ENCODE measurements around the gene DNAJC12.
A peak's percentile ranks its signal among the peaks of the same experiment; 100 is the strongest.
"Not testable (repeated sequence)": the region's sequence is repeated elsewhere in the genome, so short reads cannot be mapped to it uniquely, and the experiment has no call there.

Gene DNAJC12

DNA sequence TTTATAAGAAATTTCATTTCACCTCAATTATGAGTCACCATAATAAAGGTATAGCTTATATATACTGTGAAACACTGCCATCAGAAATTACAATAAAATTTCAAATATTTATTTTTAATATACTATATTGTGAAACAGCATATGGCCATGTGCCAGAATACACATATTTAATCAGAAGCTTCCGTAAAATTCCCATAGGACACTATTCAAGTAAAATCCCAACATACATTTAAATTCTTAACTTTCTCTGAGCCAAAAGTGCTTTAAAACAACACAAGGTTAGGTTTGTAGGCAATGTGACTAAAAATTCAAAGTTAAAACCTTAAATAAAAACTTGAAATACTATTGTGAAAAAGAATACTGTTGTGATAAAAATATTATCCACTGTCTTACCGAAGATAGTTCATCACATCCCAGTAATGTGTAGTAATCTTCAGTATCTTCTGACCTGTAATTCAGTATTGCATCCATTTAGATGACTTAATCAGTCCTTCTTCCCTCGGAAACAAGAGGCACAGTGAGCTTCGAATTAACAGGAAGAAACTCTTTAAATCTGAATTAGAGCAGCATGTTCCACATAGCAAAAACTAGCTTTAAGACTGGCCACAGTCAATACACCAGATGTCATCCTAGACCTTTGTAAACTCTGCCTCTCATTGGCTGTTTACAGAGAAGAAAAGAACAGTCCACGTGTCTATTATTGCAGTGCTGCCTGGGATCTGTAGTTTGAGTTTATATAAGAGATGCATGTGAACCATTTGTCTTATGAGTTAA, at the start of gene DNAJC12:
DNAJC12 (minus strand) TSS at position 648 of the 774 bp plus-strand sequence; CDS start at position 471, 177 bp downstream.
- DNase-seq: peak; percentile 44

DNA sequence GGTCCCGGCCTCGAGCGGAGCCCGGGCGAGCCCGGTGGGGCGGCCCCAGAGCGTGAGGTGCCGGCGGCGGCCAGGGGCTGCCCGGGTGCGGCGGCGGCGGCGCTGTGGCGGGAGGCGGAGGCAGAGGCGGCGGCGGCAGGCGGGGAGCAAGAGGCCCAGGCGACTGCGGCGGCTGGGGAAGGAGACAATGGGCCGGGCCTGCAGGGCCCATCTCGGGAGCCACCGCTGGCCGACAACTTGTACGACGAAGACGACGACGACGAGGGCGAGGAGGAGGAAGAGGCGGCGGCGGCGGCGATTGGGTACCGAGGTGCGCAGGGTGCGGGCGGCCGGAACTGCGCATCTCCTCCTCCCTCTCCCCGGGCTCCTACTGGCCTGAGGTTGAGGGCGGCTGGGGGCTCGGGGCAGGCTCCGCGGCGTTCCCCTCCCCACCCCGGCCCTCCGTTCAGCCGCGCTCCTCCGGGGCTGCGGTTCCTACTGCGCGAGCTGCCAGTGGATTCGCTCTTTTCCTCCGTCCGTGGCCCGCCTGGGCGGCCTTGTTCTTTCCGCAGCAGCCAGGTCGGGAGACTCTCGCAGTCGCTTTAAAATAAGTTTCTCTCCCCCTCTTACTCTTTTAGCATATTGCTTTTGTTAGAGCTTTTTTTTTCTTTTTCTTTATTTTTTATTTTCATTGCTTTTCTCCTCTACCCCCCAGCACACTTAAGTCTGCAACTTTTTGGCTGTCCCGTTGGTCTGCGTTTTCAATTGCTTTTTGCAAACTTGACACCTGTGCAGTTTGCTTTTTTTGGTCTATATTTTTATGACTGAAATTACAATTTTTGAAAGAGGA, 47.1 kb upstream of the DNAJC12 start:
- peak; percentile 83 for DNase-seq

DNA sequence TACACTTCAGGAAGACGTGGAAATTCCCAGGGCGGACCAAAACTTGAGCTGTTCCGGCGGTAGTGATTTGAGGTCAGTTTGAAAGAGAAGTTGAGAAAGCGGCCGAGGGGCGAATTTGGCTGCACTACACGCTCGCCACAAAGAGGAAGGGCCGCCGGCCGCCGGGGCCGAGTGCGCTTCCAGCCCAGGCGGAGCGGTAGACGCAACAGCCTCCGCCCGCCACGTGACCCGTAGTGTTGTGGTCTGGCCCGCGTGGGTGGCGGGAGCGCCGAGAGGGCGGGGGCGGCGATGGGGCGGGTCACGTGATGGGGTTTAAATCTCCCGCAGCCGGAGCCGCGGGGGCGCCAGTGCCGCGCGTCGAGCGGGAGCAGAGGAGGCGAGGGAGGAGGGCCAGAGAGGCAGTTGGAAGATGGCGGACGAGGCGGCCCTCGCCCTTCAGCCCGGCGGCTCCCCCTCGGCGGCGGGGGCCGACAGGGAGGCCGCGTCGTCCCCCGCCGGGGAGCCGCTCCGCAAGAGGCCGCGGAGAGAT, 46.4 kb upstream of the DNAJC12 start, which contains the start of gene SIRT1:
SIRT1 (plus strand) TSS at position 344 of the 529 bp plus-strand sequence; CDS start at position 410, 66 bp downstream.
- peak; percentile 92 for DNase-seq

DNA sequence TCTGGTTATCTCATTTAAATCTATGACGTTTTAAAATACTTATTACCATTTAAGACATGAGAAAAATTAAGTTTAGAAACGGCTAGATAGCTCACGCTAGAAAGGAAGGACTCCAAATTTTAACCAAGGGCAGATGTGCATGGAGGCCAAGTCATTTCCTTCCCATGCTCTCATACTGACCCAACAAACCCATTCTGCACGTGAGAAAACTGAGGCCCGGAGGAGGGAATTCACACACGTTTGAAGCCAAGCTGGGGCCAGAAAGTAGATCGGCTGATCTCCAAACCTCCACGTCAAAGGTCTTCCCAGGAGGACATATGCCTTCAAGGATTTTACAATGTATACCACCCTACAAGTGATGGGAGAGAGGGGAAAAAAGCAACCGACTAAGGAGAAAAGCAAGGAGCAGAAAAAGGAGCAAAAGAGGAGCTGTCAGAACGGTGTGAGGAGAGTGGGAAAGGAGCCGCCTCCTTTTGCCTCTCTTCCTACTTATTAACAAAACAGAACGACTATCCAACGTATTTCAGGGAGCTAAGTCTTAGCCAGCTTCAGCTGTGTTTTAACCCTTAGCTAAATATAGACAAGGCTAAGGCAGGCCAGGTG, 45.8 kb upstream of the DNAJC12 start:
- DNase-seq: no peak

DNA sequence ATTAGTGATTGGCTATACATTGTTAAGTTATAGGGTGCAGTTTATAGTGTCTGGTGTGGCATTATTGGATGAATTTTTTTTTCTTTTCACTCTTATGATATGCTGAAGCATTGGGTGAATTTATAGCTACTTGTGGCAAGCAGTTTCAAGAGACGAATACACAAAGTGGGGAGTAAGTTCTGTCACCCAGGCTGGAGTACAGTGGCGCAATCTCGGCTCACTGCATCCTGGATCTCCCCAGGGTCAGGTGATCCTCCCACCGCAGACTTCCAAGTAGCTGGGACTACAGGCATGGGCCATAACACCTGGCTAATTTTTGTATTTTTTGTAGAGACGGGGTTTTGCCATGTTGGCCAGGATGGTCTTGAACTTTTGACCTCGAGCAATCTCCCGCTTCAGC, 40.1 kb upstream of the DNAJC12 start:
- no peak for DNase-seq

DNA sequence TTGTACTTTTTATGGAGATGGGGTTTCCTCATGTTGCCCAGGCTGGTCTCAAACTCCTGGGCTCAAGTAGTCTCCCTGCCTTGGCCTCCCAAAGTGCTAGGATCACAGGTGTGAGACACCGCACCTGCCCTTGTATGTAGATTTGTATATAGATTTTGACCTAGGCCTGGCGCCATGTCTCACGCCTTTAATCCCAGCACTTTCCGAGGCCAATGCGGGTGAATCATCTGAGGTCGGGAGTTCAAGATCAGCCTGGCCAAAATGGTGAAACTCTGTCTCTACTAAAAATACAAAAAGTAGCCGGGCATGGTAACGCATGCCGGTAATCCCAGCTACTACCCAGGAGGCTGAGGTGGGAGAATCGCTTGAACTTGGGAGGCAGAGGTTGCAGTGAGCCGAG, 39.4 kb upstream of the DNAJC12 start:
- not testable (repeated sequence) for DNase-seq

DNA sequence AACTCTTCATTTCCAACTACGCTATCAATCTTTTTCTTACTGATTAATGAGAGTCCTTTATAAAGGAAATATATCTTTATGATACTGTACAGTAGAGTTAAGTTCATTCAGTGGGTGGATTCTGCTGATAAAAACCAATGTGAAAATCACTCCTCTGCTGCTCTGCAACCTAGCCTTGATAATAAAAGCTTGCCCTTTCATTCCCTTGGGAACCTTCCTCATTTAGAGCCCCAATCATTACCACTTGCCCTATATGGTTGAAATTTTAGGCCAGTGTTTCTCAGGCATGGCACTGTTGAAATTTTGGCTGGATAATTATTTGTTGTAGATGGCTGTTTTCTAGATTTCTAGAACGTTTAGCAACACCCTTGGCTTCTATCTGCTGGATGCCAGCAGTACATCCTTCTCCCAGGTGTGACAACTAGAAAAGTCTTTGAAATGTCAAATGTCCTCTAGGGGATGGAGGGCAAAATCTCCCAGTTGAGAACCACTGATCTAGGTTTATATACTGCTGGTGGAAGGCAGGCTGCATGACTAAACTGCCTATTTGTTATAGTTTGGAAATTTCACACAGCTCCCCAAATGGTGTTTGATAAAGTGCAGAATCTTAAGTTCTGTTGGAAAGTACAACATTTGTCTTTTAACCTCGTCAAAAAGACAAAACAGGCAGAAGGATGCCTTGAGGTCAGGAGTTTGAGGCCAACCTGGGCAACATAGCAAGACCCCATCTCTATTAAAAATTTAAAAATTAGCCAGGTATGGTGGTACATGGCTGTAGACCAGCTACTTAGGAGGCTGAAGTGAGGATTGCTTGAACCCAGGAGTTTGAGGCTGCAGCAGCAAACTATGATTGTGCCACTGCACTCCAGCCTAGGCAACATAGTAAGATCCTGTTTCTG, 37.6 kb upstream of the DNAJC12 start:
- no peak for DNase-seq

DNA sequence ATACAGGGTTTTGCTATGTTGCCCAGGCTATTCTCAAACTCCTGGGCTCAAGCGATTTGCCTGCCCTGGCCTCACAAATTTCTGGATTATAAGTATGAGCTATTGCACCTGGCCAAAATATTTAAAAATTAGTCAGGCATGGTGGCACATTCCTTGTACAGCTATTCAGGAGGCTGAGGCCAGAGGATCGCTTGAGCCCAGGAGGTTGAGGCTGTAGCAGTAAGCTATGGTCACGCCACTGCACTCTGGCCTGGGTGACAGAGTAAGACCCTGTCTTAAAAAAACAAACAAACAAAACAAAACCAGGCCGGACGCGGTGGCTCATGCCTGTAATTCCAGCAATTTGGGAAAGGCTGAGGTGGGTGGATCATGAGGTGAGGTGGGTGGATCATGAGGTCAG, 32.0 kb upstream of the DNAJC12 start:
- DNase-seq: no peak

DNA sequence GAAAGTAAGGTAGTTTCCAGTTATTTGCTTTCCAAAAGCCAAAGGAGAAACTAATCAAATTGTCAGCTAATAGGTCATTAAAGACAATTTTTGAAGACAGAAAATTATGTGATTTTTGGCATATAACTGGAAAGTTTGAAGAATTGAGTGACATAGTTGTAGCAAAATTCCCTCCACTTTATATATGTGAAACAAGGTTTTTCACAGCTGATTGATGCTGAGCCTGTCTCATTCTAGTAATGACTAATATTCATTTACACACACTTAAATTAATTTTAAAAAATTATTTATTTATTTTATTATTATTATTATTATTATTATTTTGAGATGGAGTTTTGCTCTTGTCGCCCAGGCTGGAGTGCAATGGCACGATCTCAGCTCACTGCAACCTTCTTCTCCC, 30.1 kb upstream of the DNAJC12 start:
- no peak for DNase-seq

DNA sequence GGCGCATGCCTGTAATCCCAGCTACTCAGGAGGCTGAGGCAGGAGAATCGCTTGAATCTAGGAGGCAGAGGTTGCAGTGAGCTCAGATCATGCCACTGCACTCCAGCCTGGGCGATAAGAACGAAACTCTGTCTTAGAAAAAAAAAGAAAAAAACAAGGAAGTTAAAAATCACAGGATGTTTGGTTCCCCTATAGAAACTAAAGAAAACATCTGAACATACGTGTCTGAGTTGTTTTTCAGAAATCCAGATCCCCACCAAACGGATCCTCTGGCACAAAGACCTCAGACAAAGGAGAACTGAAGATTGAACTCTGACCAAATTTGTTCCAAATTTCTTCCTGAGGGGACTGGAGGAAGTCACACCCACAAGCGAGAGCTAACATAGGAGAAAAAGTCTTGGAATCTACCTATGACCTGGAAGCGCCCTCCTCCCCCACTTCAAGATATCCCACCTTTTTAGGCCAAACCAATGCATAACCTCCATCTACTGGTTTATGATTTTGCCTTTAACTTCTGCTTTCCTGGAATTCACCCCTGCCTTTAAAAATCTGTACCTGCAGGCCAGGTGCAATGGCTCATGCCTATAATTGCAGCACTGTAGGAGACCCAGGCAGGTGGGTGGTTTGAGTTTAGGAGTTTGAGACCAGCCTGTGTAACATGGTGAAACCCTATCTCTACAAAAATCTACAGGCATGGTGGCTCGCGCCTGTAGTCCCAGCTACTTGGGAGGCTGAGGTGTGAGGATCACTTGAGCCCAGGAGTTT, 26.8 kb upstream of the DNAJC12 start:
- DNase-seq: no peak

DNA sequence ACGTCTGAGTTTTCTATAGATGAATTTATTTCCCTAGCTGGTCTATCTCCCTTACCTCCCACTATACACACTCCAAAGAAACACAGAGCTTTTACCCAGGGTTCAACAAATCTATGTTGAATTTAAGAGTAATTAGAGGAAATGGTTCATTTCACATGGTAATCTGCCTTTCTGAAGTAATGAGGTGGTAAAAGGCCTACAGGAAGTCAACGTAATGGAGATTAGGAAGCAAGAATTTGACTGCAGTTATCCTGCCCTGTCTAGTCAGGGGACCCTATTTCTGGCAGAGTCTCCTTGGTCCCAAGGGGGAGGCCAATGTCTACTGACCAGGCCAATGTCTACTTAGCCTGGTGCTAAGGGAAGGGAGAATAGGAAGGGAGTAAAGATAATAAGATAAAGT, 25.1 kb upstream of the DNAJC12 start:
- DNase-seq: no peak

DNA sequence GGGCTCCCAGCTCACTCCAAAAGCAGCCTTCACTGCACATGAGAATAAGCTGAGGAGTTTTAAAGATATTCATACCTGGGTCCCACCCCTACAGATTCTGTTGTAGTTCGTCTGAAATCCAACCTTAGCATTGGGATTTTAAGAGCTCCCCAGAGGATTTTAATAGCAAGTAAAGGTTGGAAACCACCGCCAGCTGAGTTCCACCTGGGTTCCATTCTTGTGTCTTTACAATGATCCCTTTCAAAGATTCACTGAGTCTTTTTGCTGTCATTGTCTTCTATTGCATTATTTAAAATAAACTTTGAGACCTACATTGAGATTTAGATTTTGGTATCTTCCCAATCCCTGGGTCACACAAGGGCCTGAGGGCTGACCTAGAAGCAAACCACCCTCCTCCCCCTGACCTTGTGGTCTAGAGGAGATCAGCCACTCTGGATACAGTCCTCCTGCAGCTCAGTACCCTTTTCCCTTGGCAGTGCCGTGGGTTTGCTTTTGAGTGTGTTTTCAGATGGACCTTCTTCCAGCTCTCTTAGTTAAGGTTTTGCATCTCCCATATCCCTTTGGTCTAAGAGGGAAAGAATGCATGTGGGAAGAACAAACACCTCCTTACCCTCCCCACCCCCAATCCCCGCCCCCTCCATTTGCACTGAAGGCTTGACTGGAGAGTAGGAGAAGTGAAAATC, 23.9 kb upstream of the DNAJC12 start:
- peak; percentile 6 for DNase-seq

DNA sequence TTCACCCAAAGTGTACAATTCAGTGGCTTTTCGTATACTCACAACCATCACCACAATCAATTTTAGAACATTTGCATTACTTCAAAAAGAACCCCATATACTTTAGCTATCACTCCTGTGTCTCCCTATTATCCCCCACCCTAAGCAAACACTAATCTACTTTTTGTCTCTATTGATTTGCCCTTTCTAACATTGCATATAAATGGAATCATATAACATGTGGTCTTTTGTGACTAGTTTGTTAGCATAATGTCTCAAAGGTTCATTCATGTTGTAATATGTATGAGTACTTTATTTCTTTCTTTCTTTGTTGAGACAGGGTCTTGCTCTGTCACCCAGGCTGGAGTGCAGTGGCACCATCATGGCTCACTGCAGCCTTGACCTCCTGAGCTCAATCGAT, 21.0 kb upstream of the DNAJC12 start:
- no peak for DNase-seq

DNA sequence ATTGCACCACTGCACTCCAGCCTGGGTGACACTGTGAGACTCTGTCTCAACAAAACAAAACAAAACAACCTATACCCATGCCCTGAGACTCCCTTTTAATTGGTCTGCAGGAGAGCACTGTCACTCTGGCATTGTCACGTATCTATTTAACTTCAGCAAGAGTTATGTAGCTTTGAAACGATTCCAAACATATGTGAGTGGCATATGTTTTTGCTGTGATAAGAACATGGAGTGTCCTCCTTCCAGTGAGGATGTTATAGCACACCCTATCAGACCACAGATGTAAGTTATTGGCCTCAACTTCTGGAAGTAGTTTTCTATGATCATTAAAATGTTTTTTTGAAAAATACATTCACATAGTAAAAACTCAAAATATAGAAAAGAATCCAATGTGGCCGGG, 15.5 kb upstream of the DNAJC12 start:
- no peak for DNase-seq

DNA sequence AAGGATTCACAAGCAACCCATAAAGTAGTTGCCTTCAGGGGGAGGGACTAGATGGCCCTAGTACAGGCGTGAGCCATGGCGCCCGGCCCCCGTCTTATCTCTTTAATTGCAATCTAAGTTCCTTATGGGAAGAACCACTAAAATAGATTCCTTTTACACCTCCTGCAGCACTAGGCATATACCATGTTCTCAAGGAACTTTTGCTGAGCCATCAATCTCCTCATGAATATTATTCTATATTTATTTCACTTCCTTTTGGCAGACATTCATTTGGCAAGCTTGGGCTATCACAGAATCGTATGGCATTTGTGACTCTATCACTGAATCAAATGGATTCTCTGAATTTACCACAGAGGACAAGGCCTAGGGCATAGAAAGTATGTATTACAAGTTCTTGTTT, 14.8 kb upstream of the DNAJC12 start:
- DNase-seq: no peak

DNA sequence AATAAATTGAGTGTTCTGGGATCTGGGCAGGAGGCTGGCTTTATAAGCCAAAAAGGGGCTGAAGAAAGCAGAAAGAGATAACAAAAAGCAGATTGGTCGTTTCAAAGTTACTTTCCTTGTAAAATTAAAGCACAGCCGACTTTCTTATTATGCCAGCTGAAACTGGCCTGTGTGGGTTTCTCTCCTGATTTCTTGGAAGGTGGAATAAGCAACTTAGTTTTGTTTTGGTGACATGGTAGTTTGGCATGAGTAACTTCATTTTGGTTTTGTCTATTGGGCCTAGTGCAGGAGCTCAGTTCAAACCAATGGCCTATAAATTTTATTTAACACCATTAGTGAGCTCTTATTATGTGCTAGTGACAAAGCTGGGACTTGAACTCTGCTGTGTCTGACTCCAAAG, 13.2 kb upstream of the DNAJC12 start:
- no peak for DNase-seq

DNA sequence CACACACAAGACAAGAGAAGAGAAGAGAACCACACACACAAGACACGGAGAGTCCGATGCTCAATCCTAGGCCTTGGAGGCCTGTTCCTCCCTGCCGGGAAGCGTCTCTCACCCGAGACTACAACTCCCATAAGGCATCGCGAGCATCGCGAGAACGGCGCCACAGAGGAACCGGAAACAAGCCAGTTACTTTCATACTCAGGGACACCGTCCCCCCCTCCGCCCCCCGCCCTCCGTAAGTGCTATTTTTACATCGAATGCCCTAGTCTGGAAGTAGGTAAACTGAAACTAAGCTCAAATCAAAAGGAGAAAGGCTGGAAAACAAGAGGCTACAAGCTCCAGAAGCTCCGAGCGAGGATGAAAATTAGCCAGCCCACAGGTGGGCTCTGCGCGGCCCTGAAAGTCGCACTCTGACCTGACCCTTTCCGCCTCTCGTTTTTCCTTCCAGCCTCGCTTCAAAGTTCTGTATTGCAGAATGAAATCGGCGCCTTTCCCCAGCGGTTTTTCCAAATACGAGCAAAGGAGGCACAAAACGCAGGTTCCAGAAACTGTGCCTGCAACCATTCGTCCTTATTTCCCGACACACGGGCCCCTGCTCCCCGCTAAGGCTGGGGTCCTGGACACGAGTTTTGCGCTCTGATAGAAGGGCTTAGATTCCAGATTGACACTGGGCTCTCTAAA, 11.5 kb upstream of the DNAJC12 start:
- DNase-seq: peak; percentile 93

DNA sequence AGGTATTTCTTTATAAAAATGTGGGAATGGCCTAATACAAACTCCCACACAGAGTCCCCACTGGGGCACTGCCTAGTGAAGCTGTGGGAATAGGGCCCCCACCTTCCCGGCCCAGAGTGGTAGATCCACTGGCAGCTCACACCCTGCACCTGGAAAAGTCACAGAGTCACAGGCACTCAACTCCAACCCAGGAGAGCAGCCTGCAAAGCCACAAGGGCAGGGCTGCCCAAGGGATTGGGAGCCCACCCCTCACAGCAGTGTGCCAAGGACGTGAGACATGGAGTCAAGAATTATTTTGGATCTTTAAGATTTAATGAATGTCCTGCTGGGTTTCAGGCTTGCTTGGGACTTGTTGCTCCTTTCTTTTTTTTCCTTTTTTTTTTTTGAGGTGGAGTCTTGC, 5.3 kb upstream of the DNAJC12 start:
- DNase-seq: no peak

DNA sequence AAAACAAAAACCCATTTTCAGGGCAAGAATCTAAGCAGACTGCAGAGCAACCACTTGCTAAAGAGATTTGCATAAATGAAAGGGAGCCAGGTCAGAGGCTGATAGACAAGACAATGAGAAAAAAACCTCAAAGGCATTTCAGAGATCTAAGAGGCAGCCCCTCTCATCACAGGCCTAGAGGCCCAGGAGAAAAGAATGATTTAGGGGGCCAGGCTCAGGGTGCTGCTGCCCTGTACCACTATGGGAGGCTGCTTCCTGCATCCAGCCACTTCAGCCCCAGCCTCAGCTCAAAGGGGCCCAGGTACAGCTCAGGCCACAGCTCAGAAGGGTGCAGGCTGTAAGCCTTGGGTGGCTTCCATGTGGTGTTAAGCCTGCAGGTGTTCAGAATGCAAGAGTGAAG, 3.7 kb upstream of the DNAJC12 start:
- no peak for DNase-seq

DNA sequence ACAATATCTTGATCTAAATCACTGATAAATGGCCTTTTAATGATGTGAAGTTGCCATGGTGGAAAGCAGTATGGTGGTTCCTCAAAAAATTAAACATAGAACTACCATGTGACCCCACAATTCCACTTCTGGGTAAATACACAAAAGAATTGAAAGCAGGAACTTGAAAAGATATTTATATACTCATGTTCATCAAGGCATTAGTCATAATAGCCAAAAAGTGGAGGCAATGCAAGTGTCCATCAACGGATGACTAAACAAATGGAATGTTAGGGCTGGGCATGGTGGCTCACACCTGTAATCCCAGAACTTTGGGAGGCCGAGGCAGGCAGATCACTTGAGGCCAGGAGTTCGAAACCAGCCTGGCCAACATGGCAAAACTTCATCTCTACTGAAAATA, 2.0 kb upstream of the DNAJC12 start:
- no peak for DNase-seq
